ENCODE results near the gene LPCAT1.

GRCh38 chr5:1506242-1507013, 17.3 kb downstream of the LPCAT1 start:
- TF ChIP-seq EZH2 (IDR thresholded peaks at IDR 0.05) (no peak), POLR2AphosphoS5 (IDR thresholded peaks at IDR 0.05; ENCODE audit: borderline replicate concordance, low read depth, low read length) (no peak)

All from SK-N-MC (cell line).